ENCODE measurements around the gene EIF5B.
"Not testable (repeated sequence)": the region's sequence is repeated elsewhere in the genome, so short reads cannot be mapped to it uniquely, and the experiment has no call there.

The EIF5B gene

GRCh38 chr2:99337113-99338028, at the start of gene EIF5B:
Gene EIF5B (plus strand): TSS chr2:99337389. CDS start chr2:99337555, 166 bp downstream.
- peak; percentile 91 for DNase-seq (ENCODE audit: low read depth)

- no peak for DNase-seq (ENCODE audit: low read depth)
Observed at GRCh38 chr2:99297994-99298393, 39.2 kb upstream of the EIF5B start.

GRCh38 chr2:99299580-99299979, 37.6 kb upstream of the EIF5B start:
- DNase-seq (ENCODE audit: low read depth): no peak

- not testable (repeated sequence) for DNase-seq (ENCODE audit: low read depth)
Observed at GRCh38 chr2:99301097-99301496, 36.1 kb upstream of the EIF5B start, which contains the start of gene LYG1. Gene LYG1 (minus strand): TSS chr2:99301197. CDS start chr2:99295670, 5,527 bp downstream.

- DNase-seq (ENCODE audit: low read depth): no peak
Observed at GRCh38 chr2:99317161-99317872, 19.9 kb upstream of the EIF5B start.

GRCh38 chr2:99317873-99318200, 19.4 kb upstream of the EIF5B start:
- not testable (repeated sequence) for DNase-seq (ENCODE audit: low read depth)

- DNase-seq (ENCODE audit: low read depth): no peak
Observed at GRCh38 chr2:99325384-99325783, 11.8 kb upstream of the EIF5B start.

GRCh38 chr2:99335911-99336803, 1.0 kb upstream of the EIF5B start, which contains the start of gene TXNDC9:
Gene TXNDC9 (minus strand): TSS chr2:99336333. CDS start chr2:99333210, 3,123 bp downstream.
- peak; percentile 96 for DNase-seq (ENCODE audit: low read depth)

GRCh38 chr2:99336804-99337112, 431 bp upstream of the EIF5B start:
- no peak for DNase-seq (ENCODE audit: low read depth)

- no peak for DNase-seq (ENCODE audit: low read depth)
Observed at GRCh38 chr2:99338029-99338585, 918 bp downstream of the EIF5B start.

GRCh38 chr2:99340669-99341236, 3.6 kb downstream of the EIF5B start:
- no peak for DNase-seq (ENCODE audit: low read depth)

- DNase-seq (ENCODE audit: low read depth): no peak
Observed at GRCh38 chr2:99342536-99342935, 5.3 kb downstream of the EIF5B start.

GRCh38 chr2:99345446-99345845, 8.3 kb downstream of the EIF5B start:
- DNase-seq (ENCODE audit: low read depth): not testable (repeated sequence)

- DNase-seq (ENCODE audit: low read depth): no peak
Observed at GRCh38 chr2:99346218-99346617, 9.0 kb downstream of the EIF5B start.

- DNase-seq (ENCODE audit: low read depth): no peak
Observed at GRCh38 chr2:99348173-99348572, 11.0 kb downstream of the EIF5B start.

GRCh38 chr2:99350194-99350593, 13.0 kb downstream of the EIF5B start:
- DNase-seq (ENCODE audit: low read depth): no peak

GRCh38 chr2:99354070-99354469, 16.9 kb downstream of the EIF5B start:
- no peak for DNase-seq (ENCODE audit: low read depth)

GRCh38 chr2:99354825-99355224, 17.6 kb downstream of the EIF5B start:
- DNase-seq (ENCODE audit: low read depth): not testable (repeated sequence)

GRCh38 chr2:99356853-99357252, 19.7 kb downstream of the EIF5B start:
- DNase-seq (ENCODE audit: low read depth): no peak

GRCh38 chr2:99365661-99366060, 28.5 kb downstream of the EIF5B start:
- DNase-seq (ENCODE audit: low read depth): no peak

GRCh38 chr2:99368854-99369253, 31.7 kb downstream of the EIF5B start:
- not testable (repeated sequence) for DNase-seq (ENCODE audit: low read depth)
